WI38 (cell line): ENCODE results near the gene HAND1.

Source experiments
- H3K4me3 ChIP-seq: 2 replicates; pipeline ENCODE4 v1.5.1; 2011; ENCODE audit warnings: low read depth, mild to moderate bottlenecking, control low read depth, low read length
- CTCF ChIP-seq: IDR thresholded peaks from 2 replicates; pipeline ENCODE4 v1.5.1; 2012; ENCODE audit warnings: low read depth, mild to moderate bottlenecking, control low read depth, low read length

HAND1 gene

GRCh38 chr5:154451957-154452356 is 26.1 kb downstream of the HAND1 start:
- H3K4me3 ChIP-seq, result no peak overlapping the region
- TF ChIP-seq CTCF, result no peak

GRCh38 chr5:154449786-154450185 is 28.2 kb downstream of the HAND1 start:
- no peak for TF ChIP-seq CTCF
- H3K4me3 ChIP-seq, result no peak overlapping the region

GRCh38 chr5:154447089-154447725 is 30.8 kb downstream of the HAND1 start:
- peak overlapping the region; percentile 76 for H3K4me3 ChIP-seq
- TF ChIP-seq CTCF, result no peak

GRCh38 chr5:154446195-154447088 is 31.6 kb downstream of the HAND1 start:
- peak overlapping the region; percentile 76 for H3K4me3 ChIP-seq
- TF ChIP-seq CTCF, result no peak

GRCh38 chr5:154445422-154446194 is 32.4 kb downstream of the HAND1 start, which contains the start of gene SAP30L:
SAP30L (plus strand) TSS chr5:154445997; CDS start chr5:154446605, 608 bp downstream.
- peak within 1 kb of the TSS; percentile 76 for H3K4me3 ChIP-seq
- TF ChIP-seq CTCF, result no peak

GRCh38 chr5:154444556-154445421 is 33.2 kb downstream of the HAND1 start:
- H3K4me3 ChIP-seq, result peak overlapping the region; percentile 76
- no peak for TF ChIP-seq CTCF
